ENCODE results near the gene CD53.
"Not testable (repeated sequence)": the region's sequence is repeated elsewhere in the genome, so short reads cannot be mapped to it uniquely, and the experiment has no call there.

The CD53 gene

GRCh38 chr1:110872745-110873720 lies at the start of gene CD53:
Gene CD53, plus strand, starts transcription at chr1:110873148. Its CDS starts 18,261 bp downstream, at chr1:110891409.
- no peak for DNase-seq

- no peak for DNase-seq
Observed at GRCh38 chr1:110824192-110824591, 48.8 kb upstream of the CD53 start.

- DNase-seq, result no peak
Observed at GRCh38 chr1:110829955-110830553, 42.9 kb upstream of the CD53 start.

- not testable (repeated sequence) for DNase-seq
Observed at GRCh38 chr1:110833779-110834178, 39.2 kb upstream of the CD53 start.

- DNase-seq, result no peak
Observed at GRCh38 chr1:110846861-110847260, 26.1 kb upstream of the CD53 start.

GRCh38 chr1:110850145-110850544 lies 22.8 kb upstream of the CD53 start:
- DNase-seq, result no peak

- DNase-seq, result no peak
Observed at GRCh38 chr1:110850627-110851026, 22.3 kb upstream of the CD53 start.

- no peak for DNase-seq
Observed at GRCh38 chr1:110853135-110853534, 19.8 kb upstream of the CD53 start.

- DNase-seq, result no peak
Observed at GRCh38 chr1:110856410-110856809, 16.5 kb upstream of the CD53 start.

- no peak for DNase-seq
Observed at GRCh38 chr1:110857964-110858948, 14.7 kb upstream of the CD53 start.

GRCh38 chr1:110859062-110859461 lies 13.9 kb upstream of the CD53 start:
- no peak for DNase-seq

- no peak for DNase-seq
Observed at GRCh38 chr1:110860174-110860573, 12.8 kb upstream of the CD53 start.

GRCh38 chr1:110860620-110861019 lies 12.3 kb upstream of the CD53 start:
- DNase-seq, result not testable (repeated sequence)

GRCh38 chr1:110861942-110862341 lies 11.0 kb upstream of the CD53 start:
- DNase-seq, result not testable (repeated sequence)

GRCh38 chr1:110864287-110864686 lies 8.7 kb upstream of the CD53 start:
- DNase-seq, result no peak

GRCh38 chr1:110870721-110871388 lies 2.1 kb upstream of the CD53 start:
- no peak for DNase-seq

- no peak for DNase-seq
Observed at GRCh38 chr1:110872366-110872744, 593 bp upstream of the CD53 start.

- DNase-seq, result no peak
Observed at GRCh38 chr1:110873856-110874255, 908 bp downstream of the CD53 start.

- no peak for DNase-seq
Observed at GRCh38 chr1:110874324-110875215, 1.6 kb downstream of the CD53 start.

- no peak for DNase-seq
Observed at GRCh38 chr1:110875216-110875731, 2.3 kb downstream of the CD53 start.

GRCh38 chr1:110876748-110877341 lies 3.9 kb downstream of the CD53 start:
- no peak for DNase-seq

Data from NCI-H1436 treated with DMSO at 0.1 percent for 48 hours (cell line).